ENCODE data around the gene GVQW3. TPM values are rescaled to one million over a fixed set of nuclear protein-coding genes. Genes with fewer than 3 reads are reported as not detected.

Gene GVQW3
- total RNA-seq, 4 donors from 2014 or later, result 0.16 to 0.89 (median 0.81) TPM

- Histone ChIP-seq H3K36me3 (no peaks in the 10 kb centered on the region), H3K4me3 (no peak overlapping the region), H3K4me1 (peaks cover 0 to 12% (median 0%) of the 10 kb centered on the region in 3 donors), H3K27ac (no peak overlapping the region), H3K27me3 (peaks cover 6% of the 10 kb centered on the region), H3K9me3 (no peaks in the 10 kb centered on the region)
- TF ChIP-seq POLR2A (IDR thresholded peaks at IDR 0.05) (no peak), CTCF (IDR thresholded peaks at IDR 0.05) (no peak), EP300 (IDR thresholded peaks at IDR 0.05) (no peak), POLR2AphosphoS5 (IDR thresholded peaks at IDR 0.05) (no peak)
- no peak for ATAC-seq
Observed at GRCh38 chr11:76415073-76415472, 34.0 kb downstream of the GVQW3 start.

DNA sequence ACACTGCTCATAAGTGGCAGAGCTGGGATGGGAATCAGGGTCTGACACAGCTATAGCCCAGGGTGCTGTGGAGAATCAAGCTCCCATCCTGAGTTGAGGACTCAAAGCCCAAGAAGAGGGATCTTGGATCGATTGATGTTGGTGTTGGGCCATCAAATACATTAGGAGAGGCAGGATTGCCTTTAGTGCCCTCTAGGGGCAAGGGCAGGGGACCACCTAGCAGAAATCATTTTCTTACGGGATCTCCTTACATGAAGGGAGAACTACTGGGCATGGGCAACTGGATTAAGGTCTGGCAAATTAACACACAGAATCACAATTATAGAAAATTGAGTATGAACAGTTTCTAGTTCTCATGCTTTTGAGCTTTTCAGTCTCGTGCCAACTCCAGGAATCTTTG, 38.8 kb downstream of the GVQW3 start:
- H3K4me3 ChIP-seq, result no peak overlapping the region
- H3K4me1 ChIP-seq, result no peaks in the 10 kb centered on the region
- no peaks in the 10 kb centered on the region for H3K9me3 ChIP-seq
- no peak overlapping the region for H3K27ac ChIP-seq
- TF ChIP-seq POLR2AphosphoS5 (IDR thresholded peaks at IDR 0.05), result no peak
- no peak for TF ChIP-seq EP300 (IDR thresholded peaks at IDR 0.05)
- no peak for TF ChIP-seq POLR2A (IDR thresholded peaks at IDR 0.05)
- no peak for TF ChIP-seq CTCF (IDR thresholded peaks at IDR 0.05)
- 47 to 49% methylated on average over 2 to 3 of the region's 3 CpGs for WGBS, 2 donors (ENCODE audit: low coverage in 1 of 2)
- peaks cover 5% of the 10 kb centered on the region for H3K27me3 ChIP-seq
- no peaks in the 10 kb centered on the region for H3K36me3 ChIP-seq
- ATAC-seq, result no peak

GRCh38 chr11:76424379-76424778, 43.3 kb downstream of the GVQW3 start:
- H3K4me1 ChIP-seq, result no peaks in the 10 kb centered on the region
- H3K36me3 ChIP-seq, result no peaks in the 10 kb centered on the region
- H3K9me3 ChIP-seq, result no peaks in the 10 kb centered on the region
- H3K27ac ChIP-seq, result no peak overlapping the region
- TF ChIP-seq CTCF (IDR thresholded peaks at IDR 0.05), result no peak
- TF ChIP-seq EP300 (IDR thresholded peaks at IDR 0.05), result no peak
- TF ChIP-seq POLR2AphosphoS5 (IDR thresholded peaks at IDR 0.05), result no peak
- no peak for TF ChIP-seq POLR2A (IDR thresholded peaks at IDR 0.05)
- WGBS, 2 donors (ENCODE audit: low coverage in 1 of 2), result 51 to 68% methylated on average over 3 of the region's 3 CpGs
- ATAC-seq, result no peak
- H3K4me3 ChIP-seq, result no peak overlapping the region
- H3K27me3 ChIP-seq, result peaks cover 7% of the 10 kb centered on the region

DNA sequence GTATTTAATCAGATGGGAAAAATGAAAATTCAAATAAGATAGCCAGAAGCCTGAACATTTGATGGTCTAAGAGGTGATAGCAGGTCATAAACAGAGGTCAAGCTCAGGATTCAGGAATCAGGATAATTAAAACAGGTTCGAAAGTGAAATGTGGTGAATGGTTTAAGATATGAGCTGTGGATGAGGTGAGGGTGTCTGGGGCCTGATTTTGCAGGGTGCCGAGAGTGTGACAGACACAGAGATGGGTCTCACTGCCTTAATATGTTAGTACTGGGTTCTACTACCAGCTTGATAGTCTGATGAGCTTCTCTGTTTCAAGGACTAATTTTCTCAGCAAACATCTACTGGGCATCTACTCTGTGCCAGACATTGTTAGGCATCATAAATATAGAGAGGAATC, 43.8 kb downstream of the GVQW3 start:
- Histone ChIP-seq H3K4me1 (no peaks in the 10 kb centered on the region), H3K27me3 (peaks cover 7% of the 10 kb centered on the region), H3K27ac (no peak overlapping the region), H3K36me3 (no peaks in the 10 kb centered on the region), H3K4me3 (no peak overlapping the region), H3K9me3 (no peaks in the 10 kb centered on the region)
- no peak for TF ChIP-seq POLR2AphosphoS5 (IDR thresholded peaks at IDR 0.05)
- TF ChIP-seq POLR2A (IDR thresholded peaks at IDR 0.05), result no peak
- ATAC-seq, result no peak
- 83 to 93% methylated on average over 2 of the region's 2 CpGs for WGBS, 2 donors (ENCODE audit: low coverage in 1 of 2)

- Histone ChIP-seq H3K36me3 (no peaks in the 10 kb centered on the region), H3K9me3 (no peaks in the 10 kb centered on the region), H3K4me1 (no peaks in the 10 kb centered on the region), H3K27ac (no peak overlapping the region), H3K27me3 (peaks cover 7% of the 10 kb centered on the region), H3K4me3 (no peak overlapping the region)
- ATAC-seq, result no peak
- TF ChIP-seq CTCF (IDR thresholded peaks at IDR 0.05) (no peak), POLR2AphosphoS5 (IDR thresholded peaks at IDR 0.05) (no peak), EP300 (IDR thresholded peaks at IDR 0.05) (no peak), POLR2A (IDR thresholded peaks at IDR 0.05) (no peak)
Observed at GRCh38 chr11:76426660-76427059, 45.5 kb downstream of the GVQW3 start.

DNA sequence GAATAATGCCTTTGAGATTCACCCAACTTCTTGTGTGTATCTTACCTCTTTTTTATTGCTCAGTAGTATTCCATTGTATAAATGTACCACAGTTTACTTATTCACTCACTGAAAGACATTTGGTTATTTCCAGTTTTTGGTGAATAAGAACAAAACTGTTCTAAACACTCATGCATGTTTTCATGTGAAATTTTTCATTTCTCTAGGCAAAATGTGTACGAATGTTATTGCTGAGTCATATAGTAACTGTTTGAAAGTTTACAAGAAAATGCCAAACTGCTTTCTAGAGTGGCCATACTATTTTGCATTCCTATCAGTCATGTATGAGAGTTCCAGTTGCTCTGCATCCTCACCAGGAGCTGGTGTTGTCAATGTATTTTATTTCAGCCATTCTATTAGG, 54.9 kb downstream of the GVQW3 start:
- Histone ChIP-seq H3K36me3 (no peaks in the 10 kb centered on the region), H3K9me3 (no peaks in the 10 kb centered on the region), H3K27me3 (no peaks in the 10 kb centered on the region), H3K4me3 (no peak overlapping the region), H3K27ac (no peak overlapping the region), H3K4me1 (no peaks in the 10 kb centered on the region)
- TF ChIP-seq POLR2AphosphoS5 (IDR thresholded peaks at IDR 0.05), result no peak
- TF ChIP-seq CTCF (IDR thresholded peaks at IDR 0.05), result no peak
- TF ChIP-seq POLR2A (IDR thresholded peaks at IDR 0.05), result no peak
- no peak for TF ChIP-seq EP300 (IDR thresholded peaks at IDR 0.05)
- ATAC-seq, result no peak
- WGBS, 2 donors (ENCODE audit: low coverage in 1 of 2), result 60 to 86% methylated on average over 1 of the region's 1 CpG
